ENCODE data around the gene SCART1. TPM values are rescaled to one million over a fixed set of nuclear protein-coding genes. Genes with fewer than 3 reads are reported as not detected.
"Not testable (repeated sequence)": the region's sequence is repeated elsewhere in the genome, so short reads cannot be mapped to it uniquely, and the experiment has no call there.

The SCART1 gene
- total RNA-seq, 1 experiment from 2014 or later: 0.73 TPM

DNA sequence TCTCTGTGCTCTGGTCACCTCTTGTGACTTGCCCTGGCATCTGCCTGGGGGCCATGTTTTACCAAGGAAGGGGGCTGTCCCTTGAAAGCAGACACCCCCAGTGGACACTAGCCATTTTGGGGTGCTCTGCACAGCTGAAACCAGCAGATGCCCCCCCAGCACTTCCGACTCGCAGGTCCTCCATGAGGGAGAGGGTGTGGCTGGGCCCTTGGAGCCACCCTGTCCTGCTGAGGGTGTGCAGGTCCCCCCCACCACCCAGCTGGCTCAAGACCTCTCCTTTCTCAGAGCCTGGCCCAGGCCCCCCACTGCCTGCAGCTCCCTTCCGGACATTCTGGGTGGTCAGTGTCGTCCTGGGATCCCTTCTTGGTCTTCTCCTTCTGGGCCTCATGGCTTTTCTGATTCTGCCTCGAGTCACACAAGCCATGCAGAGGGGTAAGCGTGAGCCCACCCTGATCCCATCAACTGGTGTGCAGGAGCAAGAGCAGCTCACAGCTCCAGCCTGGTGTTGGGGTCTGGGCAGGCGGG is 12.3 kb downstream of the SCART1 start:
- no peaks in the 10 kb centered on the region for H3K4me1 ChIP-seq
- Mint-ChIP-seq H3K4me1 (ENCODE audit: low read depth, unreplicated experiment) (no peaks in the 10 kb centered on the region), H3K27ac (ENCODE audit: unreplicated experiment) (no peak overlapping the region), H3K9me3 (ENCODE audit: unreplicated experiment) (peaks cover 6% of the 10 kb centered on the region), H3K4me3 (ENCODE audit: unreplicated experiment) (no peak overlapping the region), H3K27me3 (ENCODE audit: insufficient read depth, unreplicated experiment) (peaks cover 15% of the 10 kb centered on the region), H3K36me3 (ENCODE audit: insufficient read depth, unreplicated experiment) (no peaks in the 10 kb centered on the region)
- H3K36me3 ChIP-seq (ENCODE audit: control insufficient read depth, insufficient read depth, low read length): no peaks in the 10 kb centered on the region
- TF ChIP-seq, protein P1, sequence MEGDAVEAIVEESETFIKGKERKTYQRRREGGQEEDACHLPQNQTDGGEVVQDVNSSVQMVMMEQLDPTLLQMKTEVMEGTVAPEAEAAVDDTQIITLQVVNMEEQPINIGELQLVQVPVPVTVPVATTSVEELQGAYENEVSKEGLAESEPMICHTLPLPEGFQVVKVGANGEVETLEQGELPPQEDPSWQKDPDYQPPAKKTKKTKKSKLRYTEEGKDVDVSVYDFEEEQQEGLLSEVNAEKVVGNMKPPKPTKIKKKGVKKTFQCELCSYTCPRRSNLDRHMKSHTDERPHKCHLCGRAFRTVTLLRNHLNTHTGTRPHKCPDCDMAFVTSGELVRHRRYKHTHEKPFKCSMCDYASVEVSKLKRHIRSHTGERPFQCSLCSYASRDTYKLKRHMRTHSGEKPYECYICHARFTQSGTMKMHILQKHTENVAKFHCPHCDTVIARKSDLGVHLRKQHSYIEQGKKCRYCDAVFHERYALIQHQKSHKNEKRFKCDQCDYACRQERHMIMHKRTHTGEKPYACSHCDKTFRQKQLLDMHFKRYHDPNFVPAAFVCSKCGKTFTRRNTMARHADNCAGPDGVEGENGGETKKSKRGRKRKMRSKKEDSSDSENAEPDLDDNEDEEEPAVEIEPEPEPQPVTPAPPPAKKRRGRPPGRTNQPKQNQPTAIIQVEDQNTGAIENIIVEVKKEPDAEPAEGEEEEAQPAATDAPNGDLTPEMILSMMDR (IDR thresholded peaks at IDR 0.05; ENCODE audit: insufficient read depth in 1 of 2, low read depth in 1 of 2, low read length in 1 of 2, severe bottlenecking in 1 of 2, unreplicated experiment in 1 of 2): no peak
- intact Hi-C loops (cut with micrococcal nuclease; ENCODE audit: unreplicated experiment): no loop called here
- H3K9me3 ChIP-seq: peaks cover 8% of the 10 kb centered on the region; the same call in 1 of the 2 replicates
- ChIA-PET POLR2A (no interaction called here), CTCF (no interaction called here)
- no peak for DNase-seq
- no peaks in the 10 kb centered on the region for H3K27me3 ChIP-seq (replicated peaks; ENCODE audit: control insufficient read depth, insufficient read depth, low read length)
- no peak overlapping the region for H3K4me3 ChIP-seq (ENCODE audit: low read depth, low read length)
- BruUV-seq (replicated peaks): no TSS peak

DNA sequence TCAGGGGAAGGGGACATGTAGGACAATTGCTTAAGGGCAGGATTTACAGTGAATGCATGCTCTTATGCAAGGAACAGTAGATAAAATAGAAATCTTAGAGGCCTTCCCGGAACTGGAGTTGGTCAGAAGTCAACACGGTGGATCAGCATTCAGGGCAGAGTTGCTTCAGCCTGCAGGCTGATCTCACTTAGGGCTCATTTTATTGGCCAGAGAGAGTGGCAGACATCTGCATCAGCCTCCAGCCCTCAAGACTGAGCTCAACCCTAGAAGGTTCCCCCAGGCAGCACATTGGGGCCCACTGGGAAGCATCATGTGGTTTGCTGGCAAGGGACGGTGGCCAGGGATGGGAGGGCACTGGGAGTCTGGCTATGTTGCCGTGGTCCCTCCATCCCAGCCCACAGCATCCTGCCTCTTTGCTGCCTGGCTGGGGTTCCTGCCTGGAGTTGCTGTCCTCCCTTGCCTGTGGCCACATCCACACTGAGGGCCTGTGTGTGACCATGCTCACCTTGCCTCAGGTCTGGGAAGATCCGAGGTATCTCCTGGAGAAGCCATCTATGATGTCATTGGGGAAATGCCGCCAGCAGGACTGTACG is 13.0 kb downstream of the SCART1 start:
- TF ChIP-seq, protein P1 (IDR thresholded peaks at IDR 0.05; ENCODE audit: insufficient read depth in 1 of 2, low read depth in 1 of 2, low read length in 1 of 2, severe bottlenecking in 1 of 2, unreplicated experiment in 1 of 2): no peak
- intact Hi-C loops (cut with micrococcal nuclease; ENCODE audit: unreplicated experiment): no loop called here
- BruUV-seq (replicated peaks): no TSS peak
- H3K4me1 Mint-ChIP-seq (ENCODE audit: low read depth, unreplicated experiment): no peaks in the 10 kb centered on the region
- H3K4me1 ChIP-seq: no peaks in the 10 kb centered on the region
- no peak overlapping the region for H3K4me3 ChIP-seq (ENCODE audit: low read depth, low read length)
- H3K36me3 Mint-ChIP-seq (ENCODE audit: insufficient read depth, unreplicated experiment): no peaks in the 10 kb centered on the region
- H3K4me3 Mint-ChIP-seq (ENCODE audit: unreplicated experiment): no peak overlapping the region
- H3K9me3 ChIP-seq: peaks cover 8% of the 10 kb centered on the region; the same call in 1 of the 2 replicates
- peaks cover 6% of the 10 kb centered on the region for H3K9me3 Mint-ChIP-seq (ENCODE audit: unreplicated experiment)
- DNase-seq: no peak
- CTCF ChIA-PET: no interaction called here
- H3K27ac Mint-ChIP-seq (ENCODE audit: unreplicated experiment): no peak overlapping the region
- POLR2A ChIA-PET: no interaction called here
- H3K36me3 ChIP-seq (ENCODE audit: control insufficient read depth, insufficient read depth, low read length): no peaks in the 10 kb centered on the region
- H3K27me3 Mint-ChIP-seq (ENCODE audit: insufficient read depth, unreplicated experiment): peaks cover 15% of the 10 kb centered on the region
- no peaks in the 10 kb centered on the region for H3K27me3 ChIP-seq (replicated peaks; ENCODE audit: control insufficient read depth, insufficient read depth, low read length)

DNA sequence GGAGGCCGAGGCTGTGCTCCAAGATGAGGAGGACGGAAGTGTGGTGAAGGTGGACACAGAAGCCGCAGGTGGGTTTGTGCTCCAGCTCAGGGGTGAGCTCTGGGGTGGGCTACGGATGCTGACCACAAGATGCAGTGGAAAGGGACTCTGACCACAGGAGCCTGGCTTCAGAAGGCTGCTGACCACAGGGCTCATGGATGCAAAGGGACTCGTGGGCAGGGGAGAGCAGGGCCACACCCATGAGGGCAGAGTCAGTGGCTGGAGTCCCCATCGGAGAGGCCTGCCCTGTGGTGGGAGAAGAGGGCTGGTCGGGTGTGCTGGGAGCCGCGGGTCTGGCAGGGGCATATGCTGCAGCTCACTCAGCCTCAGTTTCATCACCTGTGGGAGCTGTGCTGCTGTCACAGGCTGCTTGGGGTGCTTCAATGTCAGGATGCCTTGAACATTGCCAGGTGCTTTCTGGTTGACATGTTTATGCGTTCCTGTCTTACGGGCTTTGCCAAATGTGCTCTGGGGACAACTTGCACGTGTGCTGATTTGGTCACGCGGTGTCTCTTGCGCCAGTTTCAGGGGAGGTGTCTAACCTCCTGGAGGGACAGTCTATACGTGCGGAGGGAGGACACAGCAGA is 13.7 kb downstream of the SCART1 start:
- intact Hi-C loops (cut with micrococcal nuclease; ENCODE audit: unreplicated experiment): no loop called here
- Histone ChIP-seq H3K36me3 (ENCODE audit: control insufficient read depth, insufficient read depth, low read length) (no peaks in the 10 kb centered on the region), H3K4me3 (ENCODE audit: low read depth, low read length) (no peak overlapping the region), H3K9me3 (peaks cover 8% of the 10 kb centered on the region; the same call in 1 of the 2 replicates), H3K4me1 (no peaks in the 10 kb centered on the region), H3K27me3 (replicated peaks; ENCODE audit: control insufficient read depth, insufficient read depth, low read length) (no peaks in the 10 kb centered on the region)
- CTCF ChIA-PET: no interaction called here
- TF ChIP-seq, protein P1 (IDR thresholded peaks at IDR 0.05; ENCODE audit: insufficient read depth in 1 of 2, low read depth in 1 of 2, low read length in 1 of 2, severe bottlenecking in 1 of 2, unreplicated experiment in 1 of 2): no peak
- DNase-seq: no peak
- Mint-ChIP-seq H3K36me3 (ENCODE audit: insufficient read depth, unreplicated experiment) (no peaks in the 10 kb centered on the region), H3K9me3 (ENCODE audit: unreplicated experiment) (peaks cover 6% of the 10 kb centered on the region), H3K4me3 (ENCODE audit: unreplicated experiment) (no peak overlapping the region), H3K27ac (ENCODE audit: unreplicated experiment) (no peak overlapping the region), H3K27me3 (ENCODE audit: insufficient read depth, unreplicated experiment) (peaks cover 15% of the 10 kb centered on the region), H3K4me1 (ENCODE audit: low read depth, unreplicated experiment) (no peaks in the 10 kb centered on the region)
- BruUV-seq (replicated peaks): no TSS peak
- POLR2A ChIA-PET: no interaction called here

DNA sequence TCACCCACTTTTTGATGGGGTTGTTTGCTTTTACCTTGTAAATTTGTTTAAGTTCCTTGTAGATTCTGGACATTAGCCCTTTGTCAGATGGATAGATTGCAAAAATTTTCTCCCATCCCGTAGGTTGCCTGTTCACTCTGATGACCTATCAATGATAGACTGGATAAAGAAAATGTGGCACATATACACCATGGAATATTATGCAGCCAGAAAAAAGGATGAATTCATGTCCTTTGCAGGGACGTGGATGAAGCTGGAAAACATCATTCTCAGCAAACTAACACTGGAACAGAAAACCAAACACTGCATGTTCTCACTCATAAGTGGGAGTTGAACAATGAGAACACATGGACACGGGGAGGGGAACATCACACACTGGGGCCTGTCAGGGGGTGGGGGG is 15.5 kb downstream of the SCART1 start:
- H3K4me1 ChIP-seq; H3K4me1 Mint-ChIP-seq (ENCODE audit: low read depth, unreplicated experiment); DNase-seq; H3K9me3 Mint-ChIP-seq (ENCODE audit: unreplicated experiment); H3K27me3 ChIP-seq (replicated peaks; ENCODE audit: control insufficient read depth, insufficient read depth, low read length); H3K4me3 Mint-ChIP-seq (ENCODE audit: unreplicated experiment); H3K36me3 ChIP-seq (ENCODE audit: control insufficient read depth, insufficient read depth, low read length); H3K9me3 ChIP-seq; BruUV-seq (replicated peaks); POLR2A ChIA-PET; H3K4me3 ChIP-seq (ENCODE audit: low read depth, low read length); H3K27ac Mint-ChIP-seq (ENCODE audit: unreplicated experiment); intact Hi-C loops (cut with micrococcal nuclease; ENCODE audit: unreplicated experiment); H3K36me3 Mint-ChIP-seq (ENCODE audit: insufficient read depth, unreplicated experiment); CTCF ChIA-PET: not testable (repeated sequence)
- H3K27me3 Mint-ChIP-seq (ENCODE audit: insufficient read depth, unreplicated experiment): peaks cover 19% of the 10 kb centered on the region
